Erythroblast (primary cell): Measurements from ENCODE around the gene POMC.
"Not testable (repeated sequence)": the region's sequence is repeated elsewhere in the genome, so short reads cannot be mapped to it uniquely, and the experiment has no call there.

ENCODE experiments used
- GATA1 ChIP-seq: IDR thresholded peaks from 2 replicates; pipeline ENCODE4 v1.6.1; 2011; ENCODE audit warnings: low read depth, mild to moderate bottlenecking, control low read depth, low read length, moderate library complexity
- POLR2A ChIP-seq: IDR thresholded peaks from 2 replicates; pipeline ENCODE4 v1.6.1; 2011; ENCODE audit warnings: mild to moderate bottlenecking, low read length

DNA sequence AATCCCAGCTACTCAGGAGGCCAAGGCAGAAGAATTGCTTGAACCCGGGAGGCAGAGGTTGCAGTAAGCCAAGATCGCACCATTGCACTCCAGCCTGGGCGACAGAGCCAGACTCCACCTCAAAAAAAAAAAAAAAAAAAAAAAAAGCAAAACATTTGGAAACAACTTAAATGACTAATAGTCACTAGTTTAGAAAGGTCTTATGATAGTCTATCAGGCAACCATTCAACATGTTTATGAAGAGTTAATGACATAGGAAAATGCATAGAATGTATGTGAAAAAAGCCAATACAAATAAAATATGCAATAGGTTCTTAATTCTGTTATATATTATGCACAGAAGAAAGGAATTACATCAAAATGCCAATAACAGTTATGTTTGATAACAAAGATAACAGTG is 41.3 kb downstream of the POMC start:
- not testable (repeated sequence) for TF ChIP-seq POLR2A, GATA1
